Natural killer cell (primary cell): Measurements from ENCODE around the gene ANGPT4. TPM values are rescaled to one million over a fixed set of nuclear protein-coding genes. Genes with fewer than 3 reads are reported as not detected.
A peak's percentile ranks its signal among the peaks of the same experiment; 100 is the strongest.

Experiments used
- ATAC-seq, 3 donors: fragments of 150-1000 bp in 2 of 3; fragments of 200-7000 bp in 1 of 3; cut with Tn5 transposase; 1 replicate in 1 of 3; 2 replicates in 2 of 3; pipeline ENCODE4 v1.10.0; 2021; ENCODE audit warnings: mild to moderate bottlenecking in 2 of 3, moderate library complexity in 2 of 3
- DNase-seq, 2 donors: peaks; one replicate each; pipeline versions ENCODE4 v3.0.0 to v3.0.0-alpha.2; 2013 to 2021; ENCODE audit warnings: mixed read lengths in 1 of 2
- H3K27ac ChIP-seq: one replicate; pipeline ENCODE4 v1.5.1; 2013; ENCODE audit warnings: mild to moderate bottlenecking, low read length
- H3K27me3 ChIP-seq: one replicate; pipeline ENCODE4 v1.6.1; 2013; ENCODE audit warnings: low read length; ENCODE audit not compliant: control insufficient read depth, insufficient read depth
- H3K36me3 ChIP-seq: one replicate; pipeline ENCODE4 v1.6.1; 2013; ENCODE audit warnings: low read length; ENCODE audit not compliant: control insufficient read depth, insufficient read depth
- H3K4me1 ChIP-seq: one replicate; pipeline ENCODE4 v1.6.1; 2013; ENCODE audit warnings: low read length; ENCODE audit not compliant: control insufficient read depth, insufficient read depth
- H3K4me3 ChIP-seq: one replicate; pipeline ENCODE4 v1.5.1; 2013; ENCODE audit warnings: low read length
- H3K9me3 ChIP-seq: one replicate; pipeline ENCODE4 v1.6.1; 2013; ENCODE audit warnings: low read length; ENCODE audit not compliant: control insufficient read depth, insufficient read depth
- H3K27ac Mint-ChIP-seq, 2 donors: one replicate each; pipeline ENCODE4 v1.8.0; 2022; ENCODE audit warnings: mild to moderate bottlenecking in 2 of 2, mixed read lengths in 2 of 2, moderate library complexity in 1 of 2
- H3K27me3 Mint-ChIP-seq, 2 donors: one replicate each; pipeline ENCODE4 v1.8.0; 2022; ENCODE audit warnings: low read depth in 2 of 2, mixed read lengths in 2 of 2
- H3K36me3 Mint-ChIP-seq: one replicate; pipeline ENCODE4 v1.8.0; 2022; ENCODE audit warnings: mixed read lengths
- H3K4me1 Mint-ChIP-seq, 2 donors: one replicate each; pipeline ENCODE4 v1.8.0; 2022; ENCODE audit warnings: mixed read lengths in 2 of 2
- H3K4me3 Mint-ChIP-seq: one replicate; pipeline ENCODE4 v1.8.0; 2022; ENCODE audit warnings: mild to moderate bottlenecking, moderate library complexity, mixed read lengths
- H3K9me3 Mint-ChIP-seq, 2 donors: one replicate each; pipeline ENCODE4 v1.8.0; 2022; ENCODE audit warnings: mixed read lengths in 2 of 2
- WGBS: methylation state at CpG from one replicate; pipeline ENCODE4 v1.1.7; 2013; ENCODE audit warnings: missing lambda C conversion rate; ENCODE audit not compliant: insufficient coverage; 5-methylcytosine and 5-hydroxymethylcytosine counted together
- intact Hi-C: fragments of 100-400 bp; cut with micrococcal nuclease; formaldehyde crosslinking; loops from one replicate; pipeline ENCODE4 v1.14.2; 2022
- total RNA-seq, 4 donors: library from RNA; stranded (reverse); fragments of 120-200 nt in 1 of 4; gene quantifications; one replicate each; pipeline versions ENCODE4 v1.2.3 to v1.2.4, GENCODE V29; 2013 to 2022
- TF ChIP-seq, protein P1 (sequence below): fragments of 200-600 bp; IDR thresholded peaks from one replicate; pipeline ENCODE4 v1.8.0; 2022; ENCODE audit warnings: antibody characterized with exemption

The ANGPT4 gene
- total RNA-seq, 3 donors from 2014 or later (not counting 1 experiment from before 2014, with no cell fraction given): not detected

DNA sequence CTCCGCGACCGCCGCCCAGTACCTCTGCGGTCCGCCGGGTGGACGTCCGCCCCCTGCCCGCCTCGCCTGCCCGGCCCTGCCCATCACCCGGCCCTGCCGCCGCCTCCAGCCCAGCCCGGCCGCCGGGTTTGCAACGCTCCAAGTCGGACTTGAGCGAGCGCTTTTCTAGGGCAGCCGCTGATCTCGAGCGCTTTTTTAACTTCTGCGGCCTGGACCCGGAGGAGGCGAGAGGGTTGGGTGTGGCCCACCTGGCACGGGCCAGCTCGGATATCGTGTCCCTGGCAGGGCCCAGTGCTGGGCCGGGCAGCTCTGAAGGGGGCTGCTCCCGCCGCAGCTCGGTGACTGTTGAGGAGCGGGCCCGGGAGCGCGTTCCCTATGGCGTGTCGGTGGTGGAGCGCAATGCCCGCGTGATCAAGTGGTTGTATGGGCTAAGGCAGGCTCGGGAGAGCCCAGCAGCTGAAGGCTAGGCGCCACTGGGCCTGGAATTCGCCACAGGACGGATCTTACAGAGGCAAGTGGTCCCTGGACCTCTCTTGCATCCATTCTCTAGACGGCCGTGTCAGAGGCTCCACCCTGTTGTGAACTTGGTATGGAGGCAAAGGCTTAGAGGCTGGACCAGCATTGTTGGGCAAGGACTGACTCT lies 70.8 kb downstream of the ANGPT4 start:
- no peaks in the 10 kb centered on the region for H3K36me3 ChIP-seq
- DNase-seq (no peak), ATAC-seq (no peak)
- peak overlapping the region; percentile 91 for H3K4me3 Mint-ChIP-seq
- WGBS: 15% methylated on average over 50 of the region's 50 CpGs
- H3K36me3 Mint-ChIP-seq: no peaks in the 10 kb centered on the region
- H3K4me1 Mint-ChIP-seq: peaks cover 30 to 39% of the 10 kb centered on the region in 2 donors
- H3K4me1 ChIP-seq: peaks cover 63% of the 10 kb centered on the region
- TF ChIP-seq, protein P1, sequence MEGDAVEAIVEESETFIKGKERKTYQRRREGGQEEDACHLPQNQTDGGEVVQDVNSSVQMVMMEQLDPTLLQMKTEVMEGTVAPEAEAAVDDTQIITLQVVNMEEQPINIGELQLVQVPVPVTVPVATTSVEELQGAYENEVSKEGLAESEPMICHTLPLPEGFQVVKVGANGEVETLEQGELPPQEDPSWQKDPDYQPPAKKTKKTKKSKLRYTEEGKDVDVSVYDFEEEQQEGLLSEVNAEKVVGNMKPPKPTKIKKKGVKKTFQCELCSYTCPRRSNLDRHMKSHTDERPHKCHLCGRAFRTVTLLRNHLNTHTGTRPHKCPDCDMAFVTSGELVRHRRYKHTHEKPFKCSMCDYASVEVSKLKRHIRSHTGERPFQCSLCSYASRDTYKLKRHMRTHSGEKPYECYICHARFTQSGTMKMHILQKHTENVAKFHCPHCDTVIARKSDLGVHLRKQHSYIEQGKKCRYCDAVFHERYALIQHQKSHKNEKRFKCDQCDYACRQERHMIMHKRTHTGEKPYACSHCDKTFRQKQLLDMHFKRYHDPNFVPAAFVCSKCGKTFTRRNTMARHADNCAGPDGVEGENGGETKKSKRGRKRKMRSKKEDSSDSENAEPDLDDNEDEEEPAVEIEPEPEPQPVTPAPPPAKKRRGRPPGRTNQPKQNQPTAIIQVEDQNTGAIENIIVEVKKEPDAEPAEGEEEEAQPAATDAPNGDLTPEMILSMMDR: no peak
- H3K4me3 ChIP-seq: peak overlapping the region; percentile 65
- no peaks in the 10 kb centered on the region for H3K9me3 ChIP-seq
- peak overlapping the region; percentile 67 for H3K27ac ChIP-seq
- H3K9me3 Mint-ChIP-seq: no peaks in the 10 kb centered on the region
- no peaks in the 10 kb centered on the region for H3K27me3 ChIP-seq
- H3K27ac Mint-ChIP-seq: peak overlapping the region; percentile 96
- no peaks in the 10 kb centered on the region for H3K27me3 Mint-ChIP-seq
- intact Hi-C loops: no loop called here

DNA sequence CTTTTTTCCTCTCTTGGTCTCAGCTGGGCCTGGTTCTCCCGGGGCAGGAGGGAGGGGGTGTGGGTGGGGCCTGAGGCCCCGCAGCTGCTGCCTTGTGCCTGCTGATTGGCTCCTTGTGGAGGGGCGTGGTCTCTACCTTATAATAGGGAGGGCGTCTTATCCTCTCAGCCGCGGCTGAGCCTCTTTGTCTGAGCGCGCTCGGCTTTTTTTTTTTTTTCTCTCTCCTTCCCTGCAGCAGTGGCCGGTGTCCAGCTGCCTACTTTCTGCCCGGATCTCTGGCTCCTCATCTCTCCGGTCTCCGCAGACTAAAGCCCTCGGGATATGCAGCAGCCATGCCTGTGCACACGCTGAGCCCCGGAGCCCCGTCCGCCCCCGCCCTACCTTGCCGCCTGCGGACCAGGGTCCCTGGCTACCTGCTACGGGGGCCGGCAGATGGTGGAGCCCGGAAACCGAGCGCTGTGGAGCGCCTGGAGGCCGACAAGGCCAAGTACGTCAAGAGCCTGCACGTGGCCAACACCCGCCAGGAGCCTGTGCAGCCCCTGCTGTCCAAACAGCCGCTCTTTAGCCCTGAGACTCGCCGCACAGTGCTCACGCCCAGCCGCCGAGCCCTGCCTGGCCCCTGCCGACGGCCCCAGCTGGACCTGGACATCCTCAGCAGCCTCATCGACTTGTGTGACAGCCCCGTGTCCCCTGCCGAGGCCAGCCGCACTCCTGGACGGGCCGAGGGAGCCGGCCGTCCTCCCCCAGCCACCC lies 71.5 kb downstream of the ANGPT4 start:
- Mint-ChIP-seq H3K4me1 (peaks cover 30 to 39% of the 10 kb centered on the region in 2 donors), H3K4me3 (peak overlapping the region; percentile 87), H3K36me3 (no peaks in the 10 kb centered on the region), H3K27me3 (no peaks in the 10 kb centered on the region), H3K27ac (peak overlapping the region; percentile 96), H3K9me3 (no peaks in the 10 kb centered on the region)
- ATAC-seq (peak; percentile 89 to 95 (median 94)), DNase-seq (peak; percentile 79 to 95)
- peaks cover 63% of the 10 kb centered on the region for H3K4me1 ChIP-seq
- TF ChIP-seq, protein P1: no peak
- intact Hi-C loops: loop anchor here (1.0 kb wide), 1 partner anchor 11 kb away; the partner anchor contains the start of gene FAM110A
- H3K4me3 ChIP-seq: peak overlapping the region; percentile 65
- H3K27ac ChIP-seq: peak overlapping the region; percentile 64
- 5% methylated on average over 47 of the region's 47 CpGs for WGBS
- no peaks in the 10 kb centered on the region for H3K27me3 ChIP-seq
- no peaks in the 10 kb centered on the region for H3K36me3 ChIP-seq
- H3K9me3 ChIP-seq: no peaks in the 10 kb centered on the region

DNA sequence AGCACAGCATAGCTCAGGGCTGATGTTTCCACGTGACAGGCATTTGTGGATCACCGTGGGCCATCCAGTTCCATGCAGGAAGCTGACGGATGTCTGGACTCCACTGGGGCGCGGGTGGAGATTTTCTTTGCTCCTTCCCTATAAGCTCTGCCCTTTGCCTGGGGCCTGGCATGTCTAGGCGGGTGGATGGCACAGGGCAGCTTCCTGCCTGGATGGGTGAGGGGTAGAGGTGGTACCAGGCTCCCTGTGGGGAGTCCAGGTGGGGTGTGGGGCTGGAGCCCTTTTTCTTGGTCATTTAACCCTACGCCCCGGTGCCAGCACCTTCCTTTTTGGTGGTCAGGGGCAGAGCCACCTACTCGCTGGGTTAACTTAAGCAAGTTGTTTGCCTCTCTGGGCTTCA lies 72.2 kb downstream of the ANGPT4 start:
- peaks cover 30 to 39% of the 10 kb centered on the region in 2 donors for H3K4me1 Mint-ChIP-seq
- TF ChIP-seq, protein P1: no peak
- Histone ChIP-seq H3K27me3 (no peaks in the 10 kb centered on the region), H3K27ac (no peak overlapping the region), H3K36me3 (no peaks in the 10 kb centered on the region), H3K4me3 (no peak overlapping the region), H3K9me3 (no peaks in the 10 kb centered on the region), H3K4me1 (peaks cover 63% of the 10 kb centered on the region)
- H3K4me3 Mint-ChIP-seq: no peak overlapping the region
- H3K36me3 Mint-ChIP-seq: no peaks in the 10 kb centered on the region
- peak overlapping the region; percentile 96 for H3K27ac Mint-ChIP-seq
- no peak for DNase-seq
- WGBS: 79% methylated on average over 9 of the region's 9 CpGs
- no peaks in the 10 kb centered on the region for H3K9me3 Mint-ChIP-seq
- ATAC-seq: no peak
- intact Hi-C loops: loop anchor here (1.0 kb wide), 1 partner anchor 11 kb away; the partner anchor contains the start of gene FAM110A
- H3K27me3 Mint-ChIP-seq: no peaks in the 10 kb centered on the region
